GM23338 (cell line): Measurements from ENCODE around the gene AOC2. TPM values are rescaled to one million over a fixed set of nuclear protein-coding genes. Genes with fewer than 3 reads are reported as not detected.
"Not testable (repeated sequence)": the region's sequence is repeated elsewhere in the genome, so short reads cannot be mapped to it uniquely, and the experiment has no call there.

Experiments used
- ATAC-seq: fragments of 200-7000 bp; cut with Tn5 transposase; 3 replicates; pipeline ENCODE4 v1.9.1; 2020
- DNase-seq: peaks from one replicate; pipeline ENCODE4 v3.0.0-alpha.2; 2015; ENCODE audit warnings: low spot score
- H2AFZ ChIP-seq: fragments of 200-600 bp; sonication (generic); 2 replicates; pipeline ENCODE4 v1.8.0; 2016; ENCODE audit warnings: antibody characterized with exemption, mild to moderate bottlenecking, moderate library complexity
- H3F3A ChIP-seq: fragments of 200-600 bp; sonication (generic); replicated peaks from 2 replicates; pipeline ENCODE4 v1.8.0; 2017; ENCODE audit warnings: antibody characterized with exemption, mixed run types, low read depth
- H3K27ac ChIP-seq: fragments of 200-600 bp; sonication (generic); 2 replicates; pipeline ENCODE4 v1.6.1; 2016; ENCODE audit warnings: low read depth
- H3K27me3 ChIP-seq: fragments of 200-600 bp; sonication (generic); 2 replicates; pipeline ENCODE4 v1.8.0; 2016; ENCODE audit warnings: mild to moderate bottlenecking, mixed run types, moderate library complexity; ENCODE audit not compliant: insufficient read depth
- H3K36me3 ChIP-seq: fragments of 200-600 bp; sonication (generic); 2 replicates; pipeline ENCODE4 v1.8.0; 2016; ENCODE audit warnings: mild to moderate bottlenecking; ENCODE audit not compliant: insufficient read depth
- H3K4me1 ChIP-seq: fragments of 200-600 bp; sonication (generic); 2 replicates; pipeline ENCODE4 v1.8.0; 2016; ENCODE audit warnings: mild to moderate bottlenecking, moderate library complexity; ENCODE audit not compliant: insufficient read depth
- H3K4me2 ChIP-seq: fragments of 200-600 bp; sonication (generic); 2 replicates; pipeline ENCODE4 v1.7.1; 2017; ENCODE audit warnings: mixed run types
- H3K4me3 ChIP-seq: fragments of 200-600 bp; sonication (generic); 2 replicates; pipeline ENCODE4 v1.6.1; 2016; ENCODE audit warnings: mixed run types
- H3K79me2 ChIP-seq: fragments of 200-600 bp; sonication (generic); replicated peaks from 2 replicates; pipeline ENCODE4 v1.8.0; 2017; ENCODE audit warnings: mild to moderate bottlenecking; ENCODE audit not compliant: insufficient read depth
- H3K9me2 ChIP-seq: fragments of 200-600 bp; sonication (generic); 2 replicates; pipeline ENCODE4 v1.8.0; 2017; ENCODE audit not compliant: insufficient read depth
- H4K20me1 ChIP-seq: fragments of 200-600 bp; sonication (generic); replicated peaks from 2 replicates; pipeline ENCODE4 v1.8.0; 2017; ENCODE audit warnings: mild to moderate bottlenecking; ENCODE audit not compliant: insufficient read depth
- H3K27ac Mint-ChIP-seq: 2 replicates; pipeline ENCODE4 v1.8.0; 2020; ENCODE audit warnings: inconsistent platforms, mild to moderate bottlenecking, moderate library complexity, mixed read lengths
- H3K27me3 Mint-ChIP-seq: 3 replicates; pipeline ENCODE4 v1.8.0; 2022; ENCODE audit warnings: low read depth, mild to moderate bottlenecking, moderate library complexity, mixed read lengths, inconsistent platforms; ENCODE audit not compliant: insufficient read depth, poor library complexity
- H3K36me3 Mint-ChIP-seq: 3 replicates; pipeline ENCODE4 v1.8.0; 2021; ENCODE audit warnings: low read depth, mild to moderate bottlenecking, inconsistent platforms, moderate library complexity, mixed read lengths
- H3K4me1 Mint-ChIP-seq: 3 replicates; pipeline ENCODE4 v1.8.0; 2020; ENCODE audit warnings: mild to moderate bottlenecking, inconsistent platforms, mixed read lengths
- H3K4me3 Mint-ChIP-seq: 3 replicates; pipeline ENCODE4 v1.8.0; 2021; ENCODE audit warnings: moderate library complexity, mild to moderate bottlenecking, inconsistent platforms, mixed read lengths
- H3K9me3 Mint-ChIP-seq: 3 replicates; pipeline ENCODE4 v1.8.0; 2020; ENCODE audit warnings: moderate library complexity, mild to moderate bottlenecking, inconsistent platforms, mixed read lengths
- JUNB ChIP-seq: IDR thresholded peaks from one replicate; pipeline ENCODE4 v1.6.1; 2016; ENCODE audit warnings: antibody characterized with exemption; ENCODE audit not compliant: unreplicated experiment
- NANOG ChIP-seq: IDR thresholded peaks from 2 replicates; pipeline ENCODE4 v1.6.1; 2016; ENCODE audit warnings: antibody characterized with exemption, borderline replicate concordance
- POLR2AphosphoS5 ChIP-seq: IDR thresholded peaks from 2 replicates; pipeline ENCODE4 v1.6.1; 2016; ENCODE audit warnings: antibody characterized with exemption, low read depth
- microRNA-seq: library from miRNA; unstranded; fragments of <30 nt; microRNA quantifications from one replicate; pipeline ENCODE4, GENCODE V29; 2017
- polyA plus RNA-seq: library from polyadenylated mRNA; unstranded; fragments of >200 nt; fragmentation: Nextera tagmentation; extraction: Ambion mirVana; gene quantifications from 2 replicates; pipeline ENCODE4 v1.2.1, GENCODE V29; 2016
- small RNA-seq: library from RNA; depleted of rRNA; stranded (forward); fragments of <200 nt; gene quantifications from one replicate; pipeline ENCODE3, GENCODE V24; 2014; ENCODE audit warnings: low replicate concordance
- total RNA-seq: library from RNA; depleted of rRNA; stranded (reverse); fragments of >200 nt; shearing (Covaris generic); gene quantifications from 2 replicates; pipeline ENCODE4 v1.2.3, GENCODE V29; 2014; rRNA removed
- TF ChIP-seq, protein P1 (sequence below): IDR thresholded peaks from one replicate; pipeline ENCODE4 v1.6.1; 2018; ENCODE audit warnings: antibody characterized with exemption; ENCODE audit not compliant: unreplicated experiment
- TF ChIP-seq, protein P2 (sequence below), 2 experiments: fragments of 200-600 bp in 1 of 2; sonication (generic) in 1 of 2; conservative IDR thresholded peaks; 2 replicates each; pipeline versions ENCODE4 v1.5.1 to v1.6.1; 2016 to 2017; ENCODE audit warnings: antibody characterized with exemption in 2 of 2, low read depth in 2 of 2, mild to moderate bottlenecking in 2 of 2, moderate library complexity in 1 of 2

Gene AOC2
- total and polyA plus RNA-seq, 2 experiments from 2014 or later = 2.0 to 5.8 TPM

DNA sequence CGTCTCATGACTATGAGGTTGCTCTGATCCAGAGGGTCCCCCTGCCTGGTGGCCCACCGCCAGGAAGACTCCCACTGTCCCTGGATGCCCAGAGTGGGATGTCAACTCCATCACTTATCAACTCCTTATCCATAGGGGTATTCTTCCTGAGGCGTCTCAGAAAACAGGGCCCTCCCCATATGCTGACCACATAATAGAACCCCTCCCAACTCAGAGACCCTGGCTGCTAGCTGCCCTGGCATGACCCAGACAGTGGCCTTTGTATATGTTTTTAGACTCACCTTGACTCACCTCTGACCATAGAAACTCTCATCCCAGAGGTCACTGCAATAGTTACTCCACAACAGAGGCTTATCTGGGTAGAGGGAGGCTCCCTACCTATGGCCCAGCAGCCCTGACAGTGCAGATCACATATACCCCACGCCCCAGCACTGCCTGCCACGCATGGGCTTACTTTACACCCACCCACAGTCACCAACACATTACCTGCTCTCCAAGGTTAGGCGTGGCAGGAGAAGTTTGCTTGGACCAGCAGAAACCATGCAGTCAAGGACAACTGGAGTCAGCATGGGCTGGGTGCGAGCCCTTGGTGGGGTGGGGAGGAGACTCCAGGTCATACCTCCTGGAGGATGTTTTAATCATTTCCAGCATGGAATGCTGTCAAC lies 53.9 kb downstream of the AOC2 start (continued):
- TF ChIP-seq, protein P1, sequence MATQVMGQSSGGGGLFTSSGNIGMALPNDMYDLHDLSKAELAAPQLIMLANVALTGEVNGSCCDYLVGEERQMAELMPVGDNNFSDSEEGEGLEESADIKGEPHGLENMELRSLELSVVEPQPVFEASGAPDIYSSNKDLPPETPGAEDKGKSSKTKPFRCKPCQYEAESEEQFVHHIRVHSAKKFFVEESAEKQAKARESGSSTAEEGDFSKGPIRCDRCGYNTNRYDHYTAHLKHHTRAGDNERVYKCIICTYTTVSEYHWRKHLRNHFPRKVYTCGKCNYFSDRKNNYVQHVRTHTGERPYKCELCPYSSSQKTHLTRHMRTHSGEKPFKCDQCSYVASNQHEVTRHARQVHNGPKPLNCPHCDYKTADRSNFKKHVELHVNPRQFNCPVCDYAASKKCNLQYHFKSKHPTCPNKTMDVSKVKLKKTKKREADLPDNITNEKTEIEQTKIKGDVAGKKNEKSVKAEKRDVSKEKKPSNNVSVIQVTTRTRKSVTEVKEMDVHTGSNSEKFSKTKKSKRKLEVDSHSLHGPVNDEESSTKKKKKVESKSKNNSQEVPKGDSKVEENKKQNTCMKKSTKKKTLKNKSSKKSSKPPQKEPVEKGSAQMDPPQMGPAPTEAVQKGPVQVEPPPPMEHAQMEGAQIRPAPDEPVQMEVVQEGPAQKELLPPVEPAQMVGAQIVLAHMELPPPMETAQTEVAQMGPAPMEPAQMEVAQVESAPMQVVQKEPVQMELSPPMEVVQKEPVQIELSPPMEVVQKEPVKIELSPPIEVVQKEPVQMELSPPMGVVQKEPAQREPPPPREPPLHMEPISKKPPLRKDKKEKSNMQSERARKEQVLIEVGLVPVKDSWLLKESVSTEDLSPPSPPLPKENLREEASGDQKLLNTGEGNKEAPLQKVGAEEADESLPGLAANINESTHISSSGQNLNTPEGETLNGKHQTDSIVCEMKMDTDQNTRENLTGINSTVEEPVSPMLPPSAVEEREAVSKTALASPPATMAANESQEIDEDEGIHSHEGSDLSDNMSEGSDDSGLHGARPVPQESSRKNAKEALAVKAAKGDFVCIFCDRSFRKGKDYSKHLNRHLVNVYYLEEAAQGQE = no peak
- TF ChIP-seq, protein P2, sequence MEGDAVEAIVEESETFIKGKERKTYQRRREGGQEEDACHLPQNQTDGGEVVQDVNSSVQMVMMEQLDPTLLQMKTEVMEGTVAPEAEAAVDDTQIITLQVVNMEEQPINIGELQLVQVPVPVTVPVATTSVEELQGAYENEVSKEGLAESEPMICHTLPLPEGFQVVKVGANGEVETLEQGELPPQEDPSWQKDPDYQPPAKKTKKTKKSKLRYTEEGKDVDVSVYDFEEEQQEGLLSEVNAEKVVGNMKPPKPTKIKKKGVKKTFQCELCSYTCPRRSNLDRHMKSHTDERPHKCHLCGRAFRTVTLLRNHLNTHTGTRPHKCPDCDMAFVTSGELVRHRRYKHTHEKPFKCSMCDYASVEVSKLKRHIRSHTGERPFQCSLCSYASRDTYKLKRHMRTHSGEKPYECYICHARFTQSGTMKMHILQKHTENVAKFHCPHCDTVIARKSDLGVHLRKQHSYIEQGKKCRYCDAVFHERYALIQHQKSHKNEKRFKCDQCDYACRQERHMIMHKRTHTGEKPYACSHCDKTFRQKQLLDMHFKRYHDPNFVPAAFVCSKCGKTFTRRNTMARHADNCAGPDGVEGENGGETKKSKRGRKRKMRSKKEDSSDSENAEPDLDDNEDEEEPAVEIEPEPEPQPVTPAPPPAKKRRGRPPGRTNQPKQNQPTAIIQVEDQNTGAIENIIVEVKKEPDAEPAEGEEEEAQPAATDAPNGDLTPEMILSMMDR (conservative IDR thresholded peaks at IDR 0.05; ENCODE audit: low read depth in 2 of 2) = no peak
- TF ChIP-seq POLR2AphosphoS5 (no peak), JUNB (no peak), NANOG (no peak)

DNA sequence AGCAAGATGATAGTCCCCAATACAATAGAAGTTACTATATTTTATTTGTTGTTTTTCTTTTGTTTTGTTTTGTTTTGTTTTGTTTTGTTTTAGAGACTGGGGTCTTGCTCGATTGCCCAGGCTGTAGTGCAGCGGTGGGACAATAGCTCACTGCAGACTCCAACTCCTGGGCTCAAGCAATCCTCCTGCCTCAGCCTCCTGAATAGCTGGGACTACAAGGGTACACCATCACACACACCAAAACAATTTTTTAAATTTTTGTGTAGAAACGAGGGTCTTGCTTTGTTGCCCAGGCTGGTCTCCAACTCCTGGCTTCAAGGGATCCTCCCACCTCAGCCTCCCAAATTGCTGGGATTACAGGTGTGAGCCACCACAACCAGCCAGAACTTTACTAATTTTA lies 55.6 kb downstream of the AOC2 start:
- not testable (repeated sequence) for ATAC-seq, H3K4me1 Mint-ChIP-seq, H3K9me3 Mint-ChIP-seq, H3K9me2 ChIP-seq, H3K4me2 ChIP-seq, H3K4me1 ChIP-seq, H3K27ac Mint-ChIP-seq, H3K36me3 Mint-ChIP-seq, H3K27ac ChIP-seq, H3F3A ChIP-seq, H3K36me3 ChIP-seq, H3K79me2 ChIP-seq, H3K27me3 Mint-ChIP-seq, H3K4me3 Mint-ChIP-seq, H3K27me3 ChIP-seq, H2AFZ ChIP-seq, DNase-seq, H3K4me3 ChIP-seq, H4K20me1 ChIP-seq

Small RNA genes lying within 50 kb of the gene (microRNA-seq; reads per million reads assigned to microRNA genes)
- gene MIR6781 = not detected

Small RNA genes lying within 50 kb of the gene (small RNA-seq; reads per million reads assigned to genes)
- gene MIR6781 (not detected), gene RNU6-287P (not detected)

Other genes with a start within 250 kb of the AOC2 start
- 35.4 and 38.2 TPM in 2 replicates for gene RETREG3, start 235.2 kb upstream of the AOC2 start, total RNA-seq
- 8.0 and 10.5 TPM in 2 replicates for gene RETREG3, start 235.2 kb upstream of the AOC2 start, polyA plus RNA-seq
- gene TUBG1, start 234.9 kb upstream of the AOC2 start, total RNA-seq = 82.8 and 101 TPM in 2 replicates
- 110 and 117 TPM in 2 replicates for gene TUBG1, start 234.9 kb upstream of the AOC2 start, polyA plus RNA-seq
- gene TUBG2, start 185.3 kb upstream of the AOC2 start, total RNA-seq = 15.3 and 18.2 TPM in 2 replicates
- 16.5 and 19.0 TPM in 2 replicates for gene TUBG2, start 185.3 kb upstream of the AOC2 start, polyA plus RNA-seq
- 24.2 and 24.8 TPM in 2 replicates for gene PLEKHH3, start 167.6 kb upstream of the AOC2 start, total RNA-seq
- 10.9 and 13.8 TPM in 2 replicates for gene PLEKHH3, start 167.6 kb upstream of the AOC2 start, polyA plus RNA-seq
- gene CCR10, start 162.7 kb upstream of the AOC2 start, total RNA-seq = 1.1 and 1.7 TPM in 2 replicates
- gene CCR10, start 162.7 kb upstream of the AOC2 start, polyA plus RNA-seq = 2.7 and 3.0 TPM in 2 replicates
- 2.9 and 5.0 TPM in 2 replicates for gene CNTNAP1, start 162.0 kb upstream of the AOC2 start, total RNA-seq
- gene CNTNAP1, start 162.0 kb upstream of the AOC2 start, polyA plus RNA-seq = 0.75 and 1.3 TPM in 2 replicates
- 16.3 and 16.9 TPM in 2 replicates for gene EZH1, start 99.5 kb upstream of the AOC2 start, total RNA-seq
- 17.5 and 18.0 TPM in 2 replicates for gene EZH1, start 99.5 kb upstream of the AOC2 start, polyA plus RNA-seq
- 2.6 and 8.8 TPM in 2 replicates for gene RAMP2, start 83.4 kb upstream of the AOC2 start, total RNA-seq
- gene RAMP2, start 83.4 kb upstream of the AOC2 start, polyA plus RNA-seq = 28.3 and 29.5 TPM in 2 replicates
- gene VPS25, start 71.1 kb upstream of the AOC2 start, total RNA-seq = 110 and 129 TPM in 2 replicates
- 93.5 and 105 TPM in 2 replicates for gene VPS25, start 71.1 kb upstream of the AOC2 start, polyA plus RNA-seq
- gene WNK4, start 64.0 kb upstream of the AOC2 start, total RNA-seq = 0.10 and 0.54 TPM in 2 replicates
- gene WNK4, start 64.0 kb upstream of the AOC2 start, polyA plus RNA-seq = 0.65 and 0.83 TPM in 2 replicates
- gene COA3, start 45.9 kb upstream of the AOC2 start, total RNA-seq = 57.6 and 81.2 TPM in 2 replicates
- 123 and 138 TPM in 2 replicates for gene COA3, start 45.9 kb upstream of the AOC2 start, polyA plus RNA-seq
- not detected in 2 replicates for gene CNTD1, start 45.7 kb upstream of the AOC2 start, total RNA-seq
- gene CNTD1, start 45.7 kb upstream of the AOC2 start, polyA plus RNA-seq = 0.80 and 1.1 TPM in 2 replicates
- 54.8 and 57.2 TPM in 2 replicates for gene BECN1, start 20.3 kb upstream of the AOC2 start, total RNA-seq
- gene BECN1, start 20.3 kb upstream of the AOC2 start, polyA plus RNA-seq = 35.5 and 41.8 TPM in 2 replicates
- 178 and 201 TPM in 2 replicates for gene PSME3, start 11.2 kb upstream of the AOC2 start, total RNA-seq
- 85.2 and 93.5 TPM in 2 replicates for gene PSME3, start 11.2 kb upstream of the AOC2 start, polyA plus RNA-seq
- 1.4 and 1.6 TPM in 2 replicates for gene AOC3, start 6.6 kb downstream of the AOC2 start, total RNA-seq
- 1.7 and 2.6 TPM in 2 replicates for gene AOC3, start 6.6 kb downstream of the AOC2 start, polyA plus RNA-seq
- gene G6PC1, start 56.2 kb downstream of the AOC2 start, total RNA-seq = not detected in 2 replicates
- not detected in 2 replicates for gene G6PC1, start 56.2 kb downstream of the AOC2 start, polyA plus RNA-seq
- 25.7 and 28.4 TPM in 2 replicates for gene AARSD1, start 119.9 kb downstream of the AOC2 start, total RNA-seq
- gene AARSD1, start 119.9 kb downstream of the AOC2 start, polyA plus RNA-seq = 69.6 and 74.4 TPM in 2 replicates
- 2.3 and 7.7 TPM in 2 replicates for gene PTGES3L, start 135.5 kb downstream of the AOC2 start, total RNA-seq
- 2.0 and 2.5 TPM in 2 replicates for gene PTGES3L, start 135.5 kb downstream of the AOC2 start, polyA plus RNA-seq
- 11.1 and 11.9 TPM in 2 replicates for gene RUNDC1, start 136.0 kb downstream of the AOC2 start, total RNA-seq
- gene RUNDC1, start 136.0 kb downstream of the AOC2 start, polyA plus RNA-seq = 6.1 and 6.9 TPM in 2 replicates
- gene RPL27, start 153.8 kb downstream of the AOC2 start, total RNA-seq = 1,307 and 1,784 TPM in 2 replicates
- 2,722 and 2,793 TPM in 2 replicates for gene RPL27, start 153.8 kb downstream of the AOC2 start, polyA plus RNA-seq
- 2.3 and 3.3 TPM in 2 replicates for gene IFI35, start 162.2 kb downstream of the AOC2 start, total RNA-seq
- 1.5 and 1.8 TPM in 2 replicates for gene IFI35, start 162.2 kb downstream of the AOC2 start, polyA plus RNA-seq
- 227 and 300 TPM in 2 replicates for gene VAT1, start 177.8 kb downstream of the AOC2 start, total RNA-seq
- gene VAT1, start 177.8 kb downstream of the AOC2 start, polyA plus RNA-seq = 233 and 267 TPM in 2 replicates
- gene RND2, start 180.7 kb downstream of the AOC2 start, total RNA-seq = 20.8 and 22.9 TPM in 2 replicates
- gene RND2, start 180.7 kb downstream of the AOC2 start, polyA plus RNA-seq = 18.5 and 20.4 TPM in 2 replicates